GM21360 (cell line): ENCODE data around the gene PAPOLB.

Source experiments
- ATAC-seq: cut with Tn5 transposase; IDR thresholded peaks from one replicate; pipeline ENCODE4 v1.9.1; 2021; ENCODE audit warnings: mild to moderate bottlenecking, moderate library complexity; ENCODE audit not compliant: unreplicated experiment

PAPOLB gene

GRCh38 chr7:4878336-4879335 lies 16.8 kb upstream of the PAPOLB start:
- no peak for ATAC-seq

- no peak for ATAC-seq
Measured at GRCh38 chr7:4876586-4876985, 14.8 kb upstream of the PAPOLB start.

- no peak for ATAC-seq
Measured at GRCh38 chr7:4875391-4875790, 13.6 kb upstream of the PAPOLB start.

GRCh38 chr7:4873071-4873944 lies 11.5 kb upstream of the PAPOLB start:
- no peak for ATAC-seq

GRCh38 chr7:4871930-4872675 lies 10.3 kb upstream of the PAPOLB start:
- no peak for ATAC-seq

- no peak for ATAC-seq
Measured at GRCh38 chr7:4871056-4871680, 9.3 kb upstream of the PAPOLB start.

- no peak for ATAC-seq
Measured at GRCh38 chr7:4868493-4868892, 6.7 kb upstream of the PAPOLB start.

GRCh38 chr7:4866528-4867496 lies 5.0 kb upstream of the PAPOLB start:
- no peak for ATAC-seq

GRCh38 chr7:4862156-4862555 lies 326 bp upstream of the PAPOLB start:
- no peak for ATAC-seq

GRCh38 chr7:4861227-4861626 lies 603 bp downstream of the PAPOLB start:
- ATAC-seq = no peak

- no peak for ATAC-seq
Measured at GRCh38 chr7:4857189-4857588, 4.6 kb downstream of the PAPOLB start.

GRCh38 chr7:4856336-4857057 lies 5.3 kb downstream of the PAPOLB start:
- no peak for ATAC-seq

GRCh38 chr7:4854916-4855315 lies 6.9 kb downstream of the PAPOLB start:
- no peak for ATAC-seq

GRCh38 chr7:4851459-4852422 lies 10.1 kb downstream of the PAPOLB start:
- ATAC-seq = no peak

- ATAC-seq = no peak
Measured at GRCh38 chr7:4850262-4850795, 11.5 kb downstream of the PAPOLB start.

- no peak for ATAC-seq
Measured at GRCh38 chr7:4849390-4849789, 12.4 kb downstream of the PAPOLB start.

GRCh38 chr7:4845740-4846142 lies 16.1 kb downstream of the PAPOLB start:
- ATAC-seq = no peak
